NCI-H2171 treated with DMSO at 0.1 percent for 48 hours (cell line): ENCODE results near the gene ARHGAP15.

ENCODE experiments used
- DNase-seq: peaks from one replicate; lab custom pipeline; 2025; lab: John Stamatoyannopoulos, UW

Gene ARHGAP15

DNA sequence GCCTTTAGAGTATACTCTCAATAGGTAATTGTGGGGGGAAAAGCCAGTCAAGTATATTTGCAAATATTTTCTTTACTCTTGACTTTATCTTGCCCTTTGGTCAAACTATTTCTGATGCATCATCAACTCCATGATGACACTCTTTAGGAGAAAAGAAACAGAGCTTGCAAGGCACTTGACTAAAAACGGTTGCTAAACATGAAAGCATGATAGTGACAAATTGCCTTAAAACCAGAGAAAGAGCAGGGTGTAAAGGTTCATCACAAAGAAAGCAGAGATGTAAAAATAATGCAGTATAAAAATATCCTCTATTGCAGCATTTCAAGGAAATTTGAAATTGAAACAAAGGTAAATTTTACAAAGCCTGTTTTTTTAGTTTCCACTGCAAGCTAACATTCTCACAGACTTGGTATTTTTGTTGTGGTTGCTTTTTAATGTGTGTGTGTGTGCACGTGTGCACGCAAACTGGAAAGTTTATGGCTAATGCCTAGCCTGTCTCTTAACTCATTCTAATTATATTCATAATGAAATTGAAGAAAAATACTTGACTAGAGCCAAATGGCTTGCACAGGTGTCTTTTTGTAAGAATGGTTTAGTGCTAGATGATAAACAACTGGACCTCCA lies 503.6 kb downstream of the ARHGAP15 start:
- no peak for DNase-seq

DNA sequence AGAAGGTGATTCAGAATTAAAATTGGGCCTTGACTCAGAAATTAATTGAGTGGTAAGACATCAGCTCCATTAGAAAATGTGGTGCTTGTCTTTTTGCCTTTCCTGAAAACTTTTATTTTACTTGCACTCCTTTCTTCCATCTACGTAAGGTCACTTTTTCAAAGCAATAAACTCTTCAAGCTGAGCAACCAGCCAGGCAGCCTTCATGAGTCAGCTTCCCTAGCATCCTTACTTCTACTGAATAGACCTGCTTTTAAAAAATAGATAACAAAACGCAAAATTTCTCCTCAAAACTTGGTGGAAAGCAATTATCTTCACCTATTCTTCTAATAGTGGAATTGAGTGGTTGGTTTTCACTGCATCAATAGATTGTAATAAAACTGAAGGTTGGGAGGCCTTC lies 504.2 kb downstream of the ARHGAP15 start:
- no peak for DNase-seq

DNA sequence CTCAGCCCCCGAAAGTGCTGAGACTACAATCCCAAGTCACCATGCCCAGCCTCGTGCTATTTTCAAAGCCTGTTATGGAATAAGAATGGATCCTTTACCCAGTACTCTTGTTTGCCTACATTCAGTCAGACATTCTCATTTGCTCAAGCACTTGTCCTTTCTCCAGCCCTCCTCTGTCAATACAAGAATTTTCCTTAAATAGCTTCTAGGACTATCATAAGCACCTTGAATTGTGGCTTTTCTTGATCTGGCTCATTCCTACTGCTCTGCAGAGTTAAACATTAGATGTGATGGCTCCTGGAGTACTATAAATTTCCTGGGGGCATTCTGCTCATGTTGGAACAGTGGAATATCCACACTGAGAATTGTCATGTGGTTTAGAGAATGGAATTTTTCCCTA lies 506.1 kb downstream of the ARHGAP15 start:
- DNase-seq: no peak

DNA sequence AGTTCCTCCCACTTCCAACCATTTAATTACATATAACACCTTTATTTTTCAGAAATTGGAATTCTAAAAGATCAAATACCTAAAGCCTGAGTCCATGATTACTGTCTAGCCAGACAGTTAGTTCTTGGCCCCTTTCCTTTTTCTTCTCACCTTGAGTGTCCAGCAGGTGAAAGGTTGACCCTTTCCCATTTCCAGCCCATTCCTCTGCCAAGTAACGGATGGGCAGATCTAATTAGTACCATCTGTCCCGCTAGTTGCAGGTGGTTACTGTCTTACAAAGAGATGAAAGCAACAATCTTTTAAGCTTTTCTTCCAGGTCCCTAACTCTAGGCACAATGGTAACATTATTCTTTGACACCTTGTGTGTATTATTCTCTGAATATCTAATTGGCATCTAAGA lies 506.7 kb downstream of the ARHGAP15 start:
- no peak for DNase-seq

DNA sequence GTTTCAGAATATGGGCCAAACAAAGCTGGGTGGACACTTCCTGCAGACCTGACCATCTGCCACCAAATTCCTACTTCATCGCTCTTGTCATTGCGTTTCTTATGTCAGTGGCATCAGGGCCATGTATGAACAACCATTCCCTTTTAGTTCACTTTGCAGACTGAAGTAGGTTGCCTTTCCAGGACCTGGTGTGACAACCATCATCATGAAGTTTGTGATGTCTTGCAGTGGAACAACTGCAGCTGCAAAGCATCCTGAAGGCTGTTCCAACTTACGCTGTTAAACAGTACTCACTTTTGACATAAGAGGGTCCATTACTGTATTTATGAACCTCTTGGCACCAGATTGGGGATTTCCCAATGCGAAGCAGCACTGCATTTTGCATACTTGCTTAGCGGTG lies 511.6 kb downstream of the ARHGAP15 start:
- no peak for DNase-seq

DNA sequence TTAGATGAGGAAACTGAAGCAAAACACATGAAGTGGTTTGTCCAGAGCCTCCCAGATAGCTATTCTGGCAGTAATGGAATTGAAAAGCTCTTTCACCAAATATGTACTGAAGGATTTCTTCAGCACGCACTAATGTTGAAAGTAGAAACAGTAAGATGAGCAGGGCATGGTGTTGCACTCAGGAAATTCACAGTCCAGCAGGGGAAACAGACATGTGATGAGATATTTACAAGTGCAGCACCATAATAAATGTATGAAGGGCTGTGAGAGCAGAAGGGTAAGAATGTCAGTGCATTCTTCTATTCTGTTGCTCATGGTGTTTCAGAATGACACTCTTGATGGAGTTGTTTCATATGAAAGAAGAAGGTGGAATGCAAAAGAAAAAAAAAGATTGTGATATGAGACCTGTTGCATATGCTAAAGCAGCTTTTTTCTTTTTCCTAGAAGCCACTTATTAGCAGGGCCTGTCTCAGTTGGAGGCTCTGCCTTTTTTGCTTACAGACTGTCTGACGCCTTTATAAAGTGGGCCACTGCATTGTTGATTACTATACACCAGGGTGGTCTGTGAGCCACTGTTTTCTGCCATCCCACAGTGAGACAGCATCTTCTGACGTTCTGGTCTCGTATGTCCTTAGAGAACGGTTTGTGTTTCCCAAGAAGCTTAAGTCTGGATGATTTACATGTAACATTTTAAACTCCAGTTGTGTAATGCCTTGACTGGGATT lies 516.9 kb downstream of the ARHGAP15 start:
- DNase-seq: no peak

DNA sequence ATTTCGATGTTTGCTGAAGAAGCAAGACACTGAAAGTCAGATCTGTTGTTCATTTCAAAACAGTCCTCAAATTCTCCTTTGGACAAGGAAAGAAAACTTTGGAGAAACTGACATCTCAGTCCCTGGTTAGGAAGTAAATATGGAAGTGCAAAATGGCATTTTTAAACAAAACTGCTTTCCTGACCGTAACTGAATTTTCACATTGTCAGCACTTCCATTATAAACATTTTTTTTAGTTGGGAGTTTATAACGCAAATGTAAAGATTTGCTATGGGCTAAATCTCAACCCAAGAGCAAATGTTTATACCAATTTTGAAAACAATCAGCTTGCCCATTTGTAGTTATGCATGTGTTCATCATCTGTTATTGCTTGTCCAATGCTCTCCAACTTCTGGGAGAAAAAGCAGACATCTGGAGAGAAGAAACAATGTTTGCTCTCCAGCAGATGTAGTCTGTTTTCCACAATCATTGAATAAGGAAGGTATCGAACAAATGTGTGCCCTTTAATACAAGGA lies 520.1 kb downstream of the ARHGAP15 start:
- no peak for DNase-seq

DNA sequence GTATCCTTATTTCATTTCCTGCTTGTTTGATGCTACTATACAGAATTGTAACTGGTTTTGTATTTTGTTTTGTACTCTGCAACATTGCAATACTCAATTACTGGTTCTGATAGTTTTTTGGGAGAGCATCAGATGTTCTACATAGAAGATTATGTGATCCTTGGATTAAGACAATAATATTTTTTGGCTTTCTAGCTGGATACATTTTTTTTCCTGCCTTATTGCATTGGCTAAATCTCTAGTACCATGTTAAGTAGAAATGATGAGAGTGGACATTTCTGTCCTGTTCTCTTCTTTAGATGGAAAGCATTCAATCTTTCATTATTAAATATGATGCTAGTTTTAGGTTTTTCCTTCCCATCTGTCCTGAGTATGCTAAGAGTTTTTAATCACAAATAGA lies 523.5 kb downstream of the ARHGAP15 start:
- DNase-seq: no peak

DNA sequence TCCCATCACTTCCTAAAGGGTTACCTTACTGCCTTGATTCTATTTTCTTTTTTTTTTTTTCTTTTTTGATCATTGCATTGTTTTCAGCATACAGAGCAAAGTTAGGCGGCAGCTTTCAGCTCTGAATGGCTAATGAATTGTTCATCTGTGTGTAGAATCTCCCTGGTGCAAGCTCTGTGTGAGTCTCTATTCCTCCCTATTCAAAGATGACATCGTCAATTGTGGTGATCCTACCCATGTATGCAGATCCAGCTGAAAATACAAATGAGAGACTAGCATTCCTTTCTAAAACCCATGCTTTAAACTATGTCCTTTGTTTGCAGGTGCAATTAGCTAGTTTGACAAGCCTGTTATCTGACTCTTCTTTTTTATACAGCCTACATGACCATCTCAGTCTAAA lies 539.0 kb downstream of the ARHGAP15 start:
- no peak for DNase-seq

DNA sequence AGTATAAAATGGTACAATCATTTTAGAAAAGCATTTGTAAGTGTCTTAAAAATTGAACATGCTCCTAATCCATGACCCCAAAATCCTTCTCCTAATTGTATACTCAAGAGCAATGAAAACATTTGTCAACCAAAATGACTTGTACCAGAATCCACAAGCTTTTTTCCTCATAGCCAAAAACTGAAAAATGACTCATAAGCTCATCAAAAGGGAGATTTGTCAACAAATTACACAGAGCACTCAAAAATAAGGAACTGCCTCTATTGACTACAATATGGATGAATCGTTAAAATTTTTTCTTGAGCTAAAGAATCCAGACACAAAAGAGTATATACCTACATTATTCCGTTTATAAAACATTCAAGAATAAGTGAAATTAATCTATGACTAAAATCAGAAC lies 544.8 kb downstream of the ARHGAP15 start:
- DNase-seq: no peak

DNA sequence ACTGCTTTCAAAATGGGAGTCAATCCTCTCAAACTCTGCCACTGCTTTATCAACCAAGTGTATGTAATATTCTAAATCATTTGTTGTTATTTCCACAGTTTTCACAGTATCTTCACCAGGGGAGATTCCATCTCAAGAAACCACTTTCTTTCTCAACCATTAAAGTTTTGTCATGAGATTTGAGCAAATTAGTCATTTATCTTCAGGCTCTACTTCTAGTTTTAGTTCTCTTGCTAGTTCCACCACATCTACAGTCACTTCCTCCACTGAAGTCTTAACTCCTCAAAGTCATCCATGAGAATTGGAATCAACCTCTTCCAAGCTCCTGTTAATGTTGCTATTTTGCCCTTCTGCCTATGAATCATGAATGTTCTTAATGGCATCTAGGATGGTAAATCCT lies 545.8 kb downstream of the ARHGAP15 start:
- DNase-seq: no peak

DNA sequence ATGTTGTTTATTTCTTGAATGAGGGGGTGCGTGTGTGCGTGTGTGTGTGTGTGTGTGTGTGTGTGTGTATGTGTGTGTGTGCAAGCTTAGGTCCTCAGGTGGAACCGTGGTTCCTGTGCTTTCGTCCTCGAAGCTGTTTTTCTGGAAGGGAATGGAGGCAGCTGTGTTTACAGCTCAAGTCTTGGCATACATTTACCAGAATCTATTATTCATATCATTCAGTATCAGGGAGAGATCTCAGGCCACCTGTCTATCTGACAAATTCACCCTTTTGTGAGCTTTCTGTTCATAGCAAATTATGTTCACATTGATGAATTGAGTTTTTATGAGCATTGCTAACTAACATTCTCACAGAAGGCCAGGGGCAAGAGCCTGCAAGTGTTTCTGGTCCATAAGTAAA lies 550.4 kb downstream of the ARHGAP15 start:
- peak; percentile 98 for DNase-seq

DNA sequence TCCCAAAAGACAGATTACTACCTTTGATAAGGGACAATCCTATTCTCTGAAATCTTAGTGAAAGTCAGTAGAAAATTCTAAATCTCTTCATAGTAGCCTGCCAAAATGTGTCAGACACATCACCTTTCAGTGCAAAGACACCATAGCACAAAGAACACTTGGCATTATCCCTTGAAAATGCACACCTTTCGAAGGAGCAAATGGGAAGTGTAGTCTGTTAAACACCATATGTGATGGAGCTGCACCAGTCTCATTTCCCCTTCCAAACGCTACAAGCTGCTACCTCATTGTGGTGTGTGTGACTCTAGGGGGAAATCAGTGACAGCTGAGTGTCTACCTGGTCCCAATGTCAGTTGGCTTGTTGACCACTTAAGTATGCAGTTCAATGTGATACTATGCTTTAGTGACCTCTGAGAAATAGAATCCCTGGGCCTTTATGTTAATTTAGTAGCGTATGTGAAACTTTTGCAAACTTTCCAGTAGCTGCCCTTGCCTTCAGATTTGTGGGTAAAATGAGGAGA lies 551.7 kb downstream of the ARHGAP15 start:
- DNase-seq: peak; percentile 60

DNA sequence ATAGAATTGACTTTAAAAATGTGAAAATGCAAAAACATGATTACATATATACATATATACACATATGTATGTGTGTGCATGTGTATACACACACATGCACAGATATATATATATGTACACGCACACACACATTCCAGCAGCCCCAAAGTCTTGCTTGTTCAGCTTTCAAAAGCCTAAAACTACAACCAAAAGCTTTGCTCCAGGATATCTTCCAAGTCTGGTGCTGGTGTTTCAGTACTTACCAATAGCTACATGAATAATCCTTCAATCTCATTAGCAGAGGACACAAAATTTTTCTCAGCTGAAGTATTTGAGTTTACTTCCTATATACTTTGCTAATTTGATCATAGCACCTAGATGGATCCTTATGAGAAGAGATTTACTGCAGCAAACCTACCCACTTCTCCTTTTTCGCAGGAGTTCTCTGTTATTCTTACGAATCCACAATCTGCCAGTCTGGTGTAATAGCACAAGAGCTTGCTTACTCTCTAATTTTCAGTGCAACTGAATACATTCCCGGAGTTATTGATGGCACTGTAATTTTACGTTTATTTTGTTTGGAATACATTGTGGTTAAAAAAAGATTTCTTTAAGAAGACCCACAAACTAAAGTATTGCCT lies 553.3 kb downstream of the ARHGAP15 start:
- no peak for DNase-seq

DNA sequence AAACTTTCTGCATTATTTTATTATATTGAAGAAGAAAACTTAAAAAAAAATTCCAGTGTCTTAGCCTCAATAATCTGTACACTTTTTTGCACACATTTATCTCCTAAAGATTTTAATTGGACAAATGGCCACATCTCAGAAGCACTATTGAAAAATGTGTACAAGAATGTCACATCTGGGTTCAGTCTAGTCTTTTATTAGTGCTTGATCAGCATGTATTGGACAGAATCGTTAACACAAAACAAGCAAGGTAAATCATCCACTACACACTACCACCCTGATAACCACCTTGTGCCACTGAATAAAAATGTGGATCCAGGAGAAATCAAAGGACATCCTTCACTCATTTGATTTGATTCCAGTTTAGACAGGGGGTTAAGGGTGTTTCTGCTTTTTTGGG lies 554.8 kb downstream of the ARHGAP15 start:
- no peak for DNase-seq

DNA sequence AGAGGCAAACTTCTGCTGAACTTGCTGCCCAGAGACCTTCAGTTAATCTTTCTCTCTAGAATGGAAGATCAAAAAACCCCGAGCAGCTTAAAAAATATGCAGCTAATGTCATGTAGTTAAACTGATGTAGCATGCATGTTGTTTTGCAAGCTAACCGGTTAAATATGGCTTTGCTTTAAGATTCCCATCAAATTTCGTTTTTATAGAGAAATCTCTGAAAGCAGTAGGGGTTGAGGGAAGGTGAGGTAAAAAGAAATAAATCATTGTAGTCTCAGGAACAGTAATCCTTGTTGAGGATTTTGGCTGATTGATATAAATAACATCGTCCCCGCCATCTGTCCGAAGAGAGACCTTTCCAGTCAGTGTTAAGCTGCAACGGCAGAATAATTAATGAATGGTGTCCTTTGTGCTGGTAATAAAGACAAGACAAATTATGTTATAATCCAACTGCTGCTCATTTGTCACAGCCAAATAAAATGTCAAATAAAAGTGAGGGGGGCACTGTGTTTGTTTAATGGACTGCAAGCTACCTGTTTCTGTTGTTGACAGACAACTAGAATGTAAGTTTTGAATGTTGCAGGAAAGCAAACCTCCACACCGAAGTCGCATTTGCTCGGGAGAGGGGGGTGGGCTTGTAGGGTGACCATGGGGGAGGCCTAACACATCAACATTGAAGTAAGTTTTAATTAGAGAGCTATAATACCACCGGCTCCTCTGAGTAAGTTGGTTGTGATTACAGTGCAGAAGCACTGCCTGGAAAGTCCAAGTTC lies 555.5 kb downstream of the ARHGAP15 start:
- peak; percentile 49 for DNase-seq

DNA sequence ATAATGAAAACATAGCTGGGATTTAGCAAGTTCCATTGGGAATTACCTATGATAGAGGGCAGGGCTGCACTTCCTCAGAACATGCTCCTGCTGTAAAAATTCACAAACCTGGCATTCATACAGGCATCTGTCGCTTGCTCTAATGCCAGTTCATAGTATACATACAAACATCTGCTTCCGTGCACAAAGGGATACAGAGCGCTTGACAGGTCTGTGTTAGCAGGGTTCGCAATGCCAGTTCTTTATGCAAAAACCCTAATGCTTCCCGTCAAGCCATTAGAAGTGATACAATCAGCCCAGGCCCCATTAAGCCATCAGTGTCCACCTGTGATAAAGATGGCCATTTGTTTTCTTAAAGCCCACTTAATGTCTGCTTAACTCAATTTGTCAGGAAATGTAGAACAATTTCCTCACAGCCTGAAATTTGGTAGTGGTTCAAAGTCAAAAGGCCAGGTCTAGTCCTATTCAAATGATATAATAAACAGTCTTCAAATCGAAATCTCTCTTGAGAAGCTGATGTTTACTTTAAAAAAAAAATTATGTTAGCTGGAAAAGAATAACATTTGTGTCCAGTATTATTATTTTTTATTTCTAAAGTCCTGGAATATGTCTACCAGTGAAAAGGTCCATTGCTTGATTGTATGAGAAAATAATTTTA lies 556.3 kb downstream of the ARHGAP15 start:
- DNase-seq: peak; percentile 96

DNA sequence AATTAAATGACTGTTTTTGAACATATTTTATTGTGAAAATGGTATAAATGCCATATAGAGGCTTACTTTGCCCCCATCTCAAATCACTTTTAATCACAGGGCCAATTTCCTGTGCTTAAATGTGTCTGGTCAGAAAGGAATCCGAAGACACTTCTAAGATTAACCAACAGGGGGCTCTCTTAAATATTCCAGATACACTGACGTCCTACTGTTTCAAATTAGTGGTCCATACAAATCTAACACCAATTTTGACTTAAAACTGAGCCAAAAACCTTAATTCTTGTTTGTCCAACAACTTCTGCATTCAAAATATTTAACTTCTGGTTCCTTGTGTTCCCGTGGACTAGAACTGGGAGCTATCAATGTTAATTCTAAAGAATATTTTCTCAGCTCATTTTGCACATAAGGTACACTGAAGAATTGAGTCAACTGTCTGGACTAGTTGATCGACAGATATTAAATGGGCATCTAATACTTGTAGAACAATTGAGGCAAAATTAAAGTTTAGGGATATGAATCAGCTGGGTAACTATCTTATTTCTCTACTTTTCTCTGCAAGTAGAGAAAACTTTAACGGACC lies 557.5 kb downstream of the ARHGAP15 start:
- no peak for DNase-seq

DNA sequence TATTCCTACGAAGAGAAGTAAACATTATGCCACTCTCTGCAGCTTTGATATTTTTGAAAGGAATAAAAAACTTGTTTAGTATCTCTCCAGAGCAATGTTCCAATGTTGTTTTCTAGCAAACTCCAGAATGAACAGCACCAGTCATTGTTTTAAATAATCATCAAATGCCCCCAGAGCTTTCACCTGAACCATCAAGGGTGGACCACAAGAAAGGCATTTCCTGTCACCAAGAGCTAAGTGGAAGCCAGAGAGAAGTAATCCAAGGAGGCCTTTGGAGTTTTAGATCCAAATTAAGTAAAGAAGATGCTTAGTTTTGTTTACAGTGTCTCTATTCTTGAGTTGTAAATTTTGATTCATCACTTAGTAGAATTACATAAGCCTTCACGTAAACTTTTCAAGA lies 559.0 kb downstream of the ARHGAP15 start:
- DNase-seq: no peak

DNA sequence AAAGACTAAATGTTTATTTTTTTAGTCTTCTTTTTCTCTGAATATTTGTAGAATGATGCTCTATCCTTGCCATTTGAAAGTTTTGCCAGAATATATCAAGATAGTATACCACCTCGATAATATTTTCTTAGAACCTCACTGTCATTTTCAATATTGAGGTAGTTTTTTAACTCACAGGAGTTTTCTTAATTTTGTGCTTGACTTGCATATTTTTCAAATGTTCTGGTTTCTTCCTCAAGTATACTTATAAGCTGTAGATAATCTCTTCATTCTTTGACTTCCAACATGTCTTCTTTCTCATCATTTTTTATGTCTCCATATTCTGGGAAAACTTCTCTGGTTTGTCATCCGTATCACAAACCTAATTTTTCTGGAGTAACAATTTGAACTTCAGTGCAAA lies 559.6 kb downstream of the ARHGAP15 start:
- DNase-seq: no peak

DNA sequence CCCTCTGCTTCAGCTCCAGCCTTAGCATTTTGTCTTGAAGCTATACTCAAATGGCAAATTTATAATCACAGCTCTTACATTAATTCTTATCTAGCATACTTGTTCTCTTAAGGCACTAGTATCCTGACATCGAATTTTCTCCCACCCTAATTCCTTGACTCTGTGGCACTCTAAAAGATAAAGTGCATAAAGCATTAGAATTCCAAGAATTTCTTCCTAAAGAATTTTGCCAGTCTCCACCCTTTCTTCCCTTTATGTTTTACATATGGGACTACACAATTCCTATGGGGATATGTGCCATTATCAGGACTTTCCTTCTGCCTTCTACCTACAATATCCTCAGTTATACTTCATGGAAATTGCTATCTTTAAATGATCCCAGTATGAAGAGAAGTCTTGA lies 560.3 kb downstream of the ARHGAP15 start:
- no peak for DNase-seq
